Stimulated activated naive B cell treated with anti-CD40 and anti-IgM and Interleukin-4, amounts not matched to agents 10 μg/mL and 1 μg/mL and 100 μg/mL, for 72 hours (primary cell): ENCODE results near the gene RAB36.

Source experiments
- ATAC-seq, 2 donors: fragments of 150-1000 bp; cut with Tn5 transposase; replicated peaks; 2 replicates each; pipeline ENCODE4 v1.10.0; 2021; ENCODE audit warnings: moderate library complexity in 1 of 2
- DNase-seq: peaks from one replicate; pipeline ENCODE4 v3.0.0; 2021
- H3K27ac Mint-ChIP-seq: one replicate; pipeline ENCODE4 v1.8.0; 2022; ENCODE audit warnings: mild to moderate bottlenecking, mixed read lengths
- H3K27me3 Mint-ChIP-seq, 2 donors: one replicate each; pipeline ENCODE4 v1.8.0; 2022; ENCODE audit warnings: mixed read lengths in 2 of 2
- H3K36me3 Mint-ChIP-seq, 2 donors: one replicate each; pipeline ENCODE4 v1.8.0; 2022; ENCODE audit warnings: mixed read lengths in 2 of 2, mild to moderate bottlenecking in 1 of 2
- H3K4me1 Mint-ChIP-seq, 2 donors: one replicate each; pipeline ENCODE4 v1.8.0; 2022; ENCODE audit warnings: mixed read lengths in 2 of 2, mild to moderate bottlenecking in 1 of 2
- H3K4me3 Mint-ChIP-seq, 2 donors: one replicate each; pipeline ENCODE4 v1.8.0; 2022; ENCODE audit warnings: mild to moderate bottlenecking in 2 of 2, mixed read lengths in 2 of 2, moderate library complexity in 1 of 2
- H3K9me3 Mint-ChIP-seq, 2 donors: one replicate each; pipeline ENCODE4 v1.8.0; 2022; ENCODE audit warnings: mixed read lengths in 2 of 2, mild to moderate bottlenecking in 1 of 2

Gene RAB36

DNA sequence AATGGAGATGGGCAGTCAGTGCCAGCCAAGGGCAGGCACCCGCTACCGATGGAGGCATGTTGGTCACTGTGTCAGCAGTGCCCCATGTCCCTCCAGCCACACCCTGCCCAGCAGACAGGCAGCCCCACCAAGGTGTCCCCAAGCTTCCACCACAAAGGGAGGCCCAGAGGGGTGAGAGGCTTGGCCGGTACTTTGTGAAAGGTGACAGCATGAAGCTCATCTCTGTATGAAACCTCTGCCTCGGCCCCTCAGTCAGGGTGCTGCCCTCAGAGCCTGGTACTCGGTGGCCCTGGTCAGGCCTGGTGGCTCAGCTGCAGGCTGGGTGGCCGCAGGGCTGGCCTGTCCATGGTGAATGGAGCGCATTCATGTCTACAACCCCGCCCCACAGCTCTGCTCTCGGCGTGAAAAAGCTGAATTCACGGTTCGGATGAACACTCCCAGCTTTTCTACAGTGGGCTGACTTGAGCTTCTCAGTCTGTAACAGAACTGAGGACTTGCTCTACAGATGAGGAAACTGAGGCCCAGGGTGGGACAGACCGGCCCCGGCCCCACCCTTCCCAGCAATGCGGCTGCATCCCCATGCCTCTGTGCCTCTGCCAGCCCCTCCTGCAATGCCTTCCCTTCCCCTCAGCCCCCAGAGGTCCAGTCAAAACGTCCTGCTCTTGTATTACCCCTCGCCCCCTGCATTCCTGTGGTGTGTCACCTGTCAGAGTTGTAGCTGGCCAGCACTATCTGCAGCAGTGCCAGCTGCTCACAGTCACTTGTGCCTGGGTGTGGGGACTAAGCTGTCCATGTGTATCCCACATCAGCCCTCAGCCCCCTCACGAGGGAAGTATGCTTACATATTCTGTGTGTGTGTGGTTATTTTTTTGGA, 31.2 kb upstream of the RAB36 start:
- DNase-seq (no peak), ATAC-seq (no peak)
- Mint-ChIP-seq H3K27ac (no peak overlapping the region), H3K4me1 (peaks cover 13 to 17% of the 10 kb centered on the region in 2 donors), H3K27me3 (no peaks in the 10 kb centered on the region), H3K4me3 (no peak overlapping the region), H3K9me3 (no peaks in the 10 kb centered on the region), H3K36me3 (no peaks in the 10 kb centered on the region)

DNA sequence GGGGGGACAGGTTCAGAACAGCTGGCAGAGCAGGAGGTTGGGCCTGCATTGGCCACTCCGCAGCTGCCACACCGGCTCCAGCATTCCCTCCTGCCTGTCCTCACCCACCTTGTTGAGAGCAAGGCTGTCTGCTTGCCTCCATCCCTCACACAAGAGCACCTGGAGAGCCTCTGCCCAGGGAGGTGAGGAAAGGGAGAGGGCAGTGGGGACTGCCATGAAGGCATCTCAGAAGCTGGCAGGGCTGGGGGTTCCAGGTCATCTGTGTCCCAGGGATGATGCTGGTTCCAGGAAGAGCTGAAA, 30.6 kb upstream of the RAB36 start:
- H3K27ac Mint-ChIP-seq = no peak overlapping the region
- ATAC-seq = no peak
- H3K36me3 Mint-ChIP-seq = no peaks in the 10 kb centered on the region
- peaks cover 18 to 23% of the 10 kb centered on the region in 2 donors for H3K4me1 Mint-ChIP-seq
- no peak overlapping the region for H3K4me3 Mint-ChIP-seq
- no peaks in the 10 kb centered on the region for H3K27me3 Mint-ChIP-seq
- H3K9me3 Mint-ChIP-seq = no peaks in the 10 kb centered on the region
- DNase-seq = no peak

DNA sequence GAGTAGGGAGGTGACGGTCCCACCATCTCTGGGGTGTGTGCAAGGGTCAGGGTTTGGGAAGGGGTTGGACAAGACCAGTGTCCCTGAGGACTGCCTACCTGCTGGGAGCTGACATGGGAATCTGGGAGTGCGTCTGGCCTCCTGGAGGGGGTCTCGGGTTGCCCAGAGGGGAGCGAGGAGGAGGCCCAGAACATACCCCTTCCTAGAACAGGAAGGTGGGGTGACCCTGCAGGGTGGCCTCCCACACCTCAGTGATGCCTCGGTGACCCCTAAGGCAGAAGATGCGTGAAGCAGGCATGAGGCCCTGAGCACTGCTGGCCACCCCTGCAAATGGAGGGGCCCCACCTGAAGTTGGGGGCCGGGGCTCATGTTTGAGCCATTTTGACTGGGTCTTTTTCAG, 29.9 kb upstream of the RAB36 start:
- Mint-ChIP-seq H3K4me3 (no peak overlapping the region), H3K27ac (no peak overlapping the region), H3K4me1 (peaks cover 19 to 30% of the 10 kb centered on the region in 2 donors), H3K27me3 (no peaks in the 10 kb centered on the region), H3K36me3 (no peaks in the 10 kb centered on the region), H3K9me3 (no peaks in the 10 kb centered on the region)
- ATAC-seq (no peak), DNase-seq (no peak)

DNA sequence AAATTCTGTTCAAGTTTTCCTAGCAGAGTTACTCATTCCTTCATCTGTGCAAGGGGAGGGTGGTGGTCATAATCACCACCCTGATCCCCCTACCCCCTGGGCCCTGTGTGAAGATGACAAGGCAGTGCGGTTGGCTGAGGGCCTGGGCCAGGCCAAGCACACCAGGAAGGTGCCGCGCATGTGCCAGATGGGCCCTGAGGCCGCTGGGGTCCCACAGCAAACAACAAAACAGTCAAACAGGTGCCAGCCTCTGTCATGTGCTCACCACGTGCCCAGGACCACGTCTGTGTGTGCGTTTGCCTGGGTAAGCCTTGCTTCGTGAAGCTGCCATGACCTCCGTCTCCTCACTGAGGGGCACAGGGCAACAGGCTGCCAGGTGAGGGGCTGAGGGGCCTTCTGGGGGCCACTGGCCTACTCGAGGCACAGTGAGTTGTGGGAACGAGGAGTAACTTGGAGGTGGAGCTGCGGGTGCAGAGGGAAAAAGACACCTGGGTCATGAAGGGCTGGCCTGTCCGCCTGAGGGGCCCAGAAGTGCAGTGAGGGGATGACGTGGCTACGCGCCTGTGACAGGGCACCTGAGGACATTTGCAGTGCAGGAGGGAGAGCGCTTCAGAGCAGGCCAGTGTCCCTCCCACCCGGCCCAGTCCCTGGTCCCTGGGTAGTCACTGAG, 29.3 kb upstream of the RAB36 start:
- H3K4me3 Mint-ChIP-seq = no peak overlapping the region
- H3K27ac Mint-ChIP-seq = no peak overlapping the region
- peaks cover 0 to 3% of the 10 kb centered on the region in 2 donors for H3K36me3 Mint-ChIP-seq
- peaks cover 19 to 34% of the 10 kb centered on the region in 2 donors for H3K4me1 Mint-ChIP-seq
- no peaks in the 10 kb centered on the region for H3K9me3 Mint-ChIP-seq
- DNase-seq (no peak), ATAC-seq (no peak)
- no peaks in the 10 kb centered on the region for H3K27me3 Mint-ChIP-seq

DNA sequence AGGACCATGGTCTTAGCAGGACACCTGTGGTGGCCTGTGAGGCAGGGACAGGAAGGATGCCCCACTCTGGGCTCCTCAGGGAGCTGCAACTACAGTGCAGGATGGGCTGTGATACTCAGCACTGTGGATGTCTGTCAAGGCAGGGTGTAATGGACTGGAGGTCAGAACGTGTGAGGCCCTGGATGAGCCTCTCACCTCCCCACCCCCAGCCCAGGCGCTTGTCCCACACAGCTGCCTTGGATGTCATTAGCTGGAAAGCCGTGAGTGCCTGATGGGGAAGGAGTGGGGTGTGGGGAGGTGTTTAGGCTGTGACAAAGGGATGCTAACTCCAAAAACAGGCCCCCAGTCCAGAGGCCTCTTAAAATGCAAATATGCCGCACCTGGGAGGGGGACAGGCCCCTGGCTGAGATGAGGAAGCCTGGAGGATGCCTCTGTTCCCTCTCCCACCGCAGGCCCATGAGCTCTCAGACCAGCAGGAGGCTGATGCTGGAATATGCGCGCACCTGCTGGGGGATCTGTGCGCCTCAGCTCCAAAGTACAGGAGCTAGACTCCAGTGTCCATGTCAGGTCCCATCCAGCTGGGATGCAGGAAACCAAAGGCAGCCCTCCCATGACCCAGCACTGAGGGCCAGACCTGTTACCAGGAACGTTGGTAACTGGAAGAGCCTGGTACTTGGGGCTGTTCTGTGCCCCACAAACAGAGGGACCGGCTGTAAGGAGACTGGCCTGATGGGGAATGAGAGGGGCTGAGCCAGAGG, 28.6 kb upstream of the RAB36 start:
- ATAC-seq = no peak
- no peak overlapping the region for H3K4me3 Mint-ChIP-seq
- peaks cover 19 to 34% of the 10 kb centered on the region in 2 donors for H3K4me1 Mint-ChIP-seq
- no peaks in the 10 kb centered on the region for H3K27me3 Mint-ChIP-seq
- DNase-seq = no peak
- H3K27ac Mint-ChIP-seq = no peak overlapping the region
- H3K9me3 Mint-ChIP-seq = no peaks in the 10 kb centered on the region
- H3K36me3 Mint-ChIP-seq = peaks cover 0 to 3% of the 10 kb centered on the region in 2 donors

DNA sequence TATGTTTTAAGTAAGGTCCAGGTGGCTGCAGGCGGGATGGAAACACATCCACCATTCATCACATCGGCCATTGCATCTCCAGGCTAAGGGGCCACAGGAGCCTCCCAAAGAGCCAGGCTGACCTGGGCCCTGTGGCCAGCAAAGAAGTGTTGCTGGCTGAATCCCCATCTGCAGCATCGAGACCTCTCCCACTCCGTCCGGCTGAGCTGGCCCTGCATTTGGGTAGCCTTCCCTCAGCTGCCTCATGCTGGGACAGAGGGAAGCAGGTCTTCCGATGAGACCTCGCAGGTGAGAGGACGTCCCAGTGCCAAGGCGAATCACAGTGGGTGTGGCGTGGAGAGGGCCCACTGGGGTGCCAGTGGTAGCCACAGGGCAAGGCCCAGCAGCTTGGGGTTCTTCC, 28.0 kb upstream of the RAB36 start:
- H3K27ac Mint-ChIP-seq = no peak overlapping the region

DNA sequence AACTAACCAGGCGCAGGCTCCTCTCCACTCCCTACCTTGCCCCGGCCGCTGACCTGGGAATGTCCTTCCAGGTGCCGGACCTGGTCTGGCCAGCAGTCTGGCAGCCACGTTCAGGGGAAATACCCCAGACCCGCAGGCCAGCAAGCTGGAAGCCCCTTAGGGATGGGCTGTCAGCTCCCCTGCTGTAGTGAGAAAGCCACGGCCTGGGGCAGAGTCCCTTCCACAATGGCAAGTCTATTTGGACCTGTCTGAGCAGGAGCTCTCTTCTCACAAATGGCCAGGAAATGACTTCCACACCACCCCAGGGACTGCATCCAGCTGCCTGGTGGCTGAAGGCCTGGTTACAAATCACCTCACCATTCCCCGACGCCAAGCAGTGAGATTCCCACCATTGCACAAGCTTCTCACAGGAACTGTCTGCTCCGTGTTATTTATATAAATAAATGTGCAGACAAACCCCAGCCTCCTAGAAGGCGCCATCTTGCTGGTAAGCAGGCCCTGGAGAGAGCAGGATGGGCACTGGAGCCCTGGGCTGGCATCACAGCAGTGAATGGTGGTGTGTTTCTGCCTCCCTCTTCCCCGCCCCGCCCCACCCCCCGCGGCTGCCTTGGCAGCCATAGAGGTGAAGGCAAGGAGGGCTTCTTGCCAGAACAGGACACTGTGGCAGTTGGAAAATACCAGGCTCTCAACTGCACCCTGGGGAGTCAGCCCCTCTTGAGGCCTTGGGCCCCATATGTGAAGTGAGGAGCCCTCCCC, 27.2 kb upstream of the RAB36 start:
- no peaks in the 10 kb centered on the region for H3K9me3 Mint-ChIP-seq
- no peak overlapping the region for H3K27ac Mint-ChIP-seq
- no peak overlapping the region for H3K4me3 Mint-ChIP-seq
- ATAC-seq = no peak
- DNase-seq = no peak
- no peaks in the 10 kb centered on the region for H3K27me3 Mint-ChIP-seq
- peaks cover 15 to 23% of the 10 kb centered on the region in 2 donors for H3K4me1 Mint-ChIP-seq
- H3K36me3 Mint-ChIP-seq = peaks cover 0 to 3% of the 10 kb centered on the region in 2 donors

More for the DNA sequence above, 28.0 kb upstream of the RAB36 start:
- no peak overlapping the region for H3K4me3 Mint-ChIP-seq
- H3K4me1 Mint-ChIP-seq = peaks cover 18 to 29% of the 10 kb centered on the region in 2 donors
- DNase-seq (no peak), ATAC-seq (no peak)
- no peaks in the 10 kb centered on the region for H3K27me3 Mint-ChIP-seq
- peaks cover 0 to 3% of the 10 kb centered on the region in 2 donors for H3K36me3 Mint-ChIP-seq
- H3K9me3 Mint-ChIP-seq = no peaks in the 10 kb centered on the region

DNA sequence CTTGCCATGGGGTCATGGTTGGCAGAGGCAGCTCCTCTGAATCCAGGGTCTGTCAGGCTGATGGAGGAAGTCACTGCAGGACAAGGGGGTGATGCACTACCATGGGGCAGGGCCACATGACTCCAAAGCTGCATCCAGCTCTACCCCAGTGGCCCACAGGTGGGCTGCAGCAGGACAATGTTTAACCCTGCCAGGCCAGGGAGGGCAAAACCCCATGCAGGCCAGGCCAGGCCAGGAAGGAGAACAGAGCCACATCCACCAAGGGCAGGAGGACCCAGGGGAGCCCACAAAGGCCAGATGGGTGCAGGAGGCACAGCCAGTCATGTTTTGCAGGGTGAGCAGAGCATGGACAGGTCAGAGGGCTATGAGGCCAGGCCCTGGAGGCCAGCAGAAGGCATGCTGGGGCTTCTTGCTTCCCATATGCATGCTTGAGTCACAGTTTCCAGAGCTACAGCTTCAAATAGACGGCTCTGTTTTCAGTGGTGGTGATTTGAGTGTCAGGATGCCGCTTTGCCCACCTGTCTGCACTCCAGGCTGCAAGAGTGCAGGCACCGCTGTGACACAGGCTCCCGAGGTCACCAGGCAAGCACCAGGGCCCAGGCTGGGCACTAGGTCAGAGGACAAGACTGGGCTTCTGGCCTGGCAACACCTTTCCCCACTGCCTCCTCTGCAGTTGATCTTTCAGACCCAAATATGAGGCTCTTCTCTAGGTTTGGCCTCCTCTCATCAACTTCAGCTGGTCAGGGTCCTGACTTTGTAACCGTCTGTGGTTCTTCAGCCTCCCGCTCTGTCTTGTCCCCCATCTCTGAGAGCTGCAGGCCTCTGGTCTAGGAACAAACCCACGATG, 26.4 kb upstream of the RAB36 start:
- no peak overlapping the region for H3K4me3 Mint-ChIP-seq
- H3K27ac Mint-ChIP-seq = peak overlapping the region; percentile 83
- no peaks in the 10 kb centered on the region for H3K27me3 Mint-ChIP-seq
- H3K36me3 Mint-ChIP-seq = peaks cover 0 to 4% of the 10 kb centered on the region in 2 donors
- DNase-seq (no peak), ATAC-seq (no peak)
- no peaks in the 10 kb centered on the region for H3K9me3 Mint-ChIP-seq
- peaks cover 13 to 19% of the 10 kb centered on the region in 2 donors for H3K4me1 Mint-ChIP-seq

DNA sequence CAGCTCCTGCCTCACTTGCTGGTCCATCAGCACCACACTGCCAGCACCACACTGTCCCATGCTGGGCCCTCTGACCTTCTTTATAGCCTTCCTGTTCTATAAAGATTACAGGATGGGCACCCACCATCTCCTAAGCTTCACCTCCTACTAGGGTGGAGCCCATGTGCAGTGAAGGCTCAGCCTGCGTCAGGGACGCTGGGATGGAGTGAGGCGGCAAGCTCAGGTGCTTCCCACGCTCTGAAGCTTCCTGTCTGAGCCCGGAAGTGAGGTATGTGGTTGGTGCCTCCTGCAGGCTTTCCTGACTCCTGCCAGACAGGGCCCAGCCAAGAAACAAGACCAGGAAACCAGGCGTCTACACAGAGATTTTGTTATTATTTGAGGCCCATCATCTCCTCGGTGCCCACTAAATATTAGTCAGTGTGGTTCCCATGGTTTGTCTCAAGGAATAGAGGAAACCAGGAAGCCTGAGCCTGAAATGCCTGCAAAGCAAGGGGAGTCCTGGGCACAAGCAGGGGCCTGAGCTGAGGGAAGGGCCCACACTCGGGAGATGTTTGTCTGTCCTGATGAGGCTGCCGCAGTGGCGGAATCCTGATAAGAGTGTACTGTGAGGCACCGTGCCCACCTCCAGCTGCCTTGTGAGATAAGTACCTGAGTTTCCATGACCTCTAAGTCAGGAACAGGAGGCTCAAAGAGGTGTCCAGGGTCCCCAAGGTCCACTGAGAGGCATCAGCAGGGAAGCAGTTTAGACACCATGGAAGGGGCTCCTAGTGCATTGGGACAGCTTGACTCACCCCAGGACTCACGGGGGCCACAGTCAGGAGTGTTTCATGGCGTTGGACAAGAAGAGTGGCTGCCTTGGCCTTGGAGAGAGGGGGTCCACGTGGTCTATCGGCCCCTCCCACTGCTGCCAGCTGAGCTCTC, 25.5 kb upstream of the RAB36 start:
- DNase-seq (peak; percentile 15), ATAC-seq (peak; percentile 70 to 79)
- H3K27ac Mint-ChIP-seq = peak overlapping the region; percentile 83
- no peaks in the 10 kb centered on the region for H3K9me3 Mint-ChIP-seq
- no peak overlapping the region for H3K4me3 Mint-ChIP-seq
- no peaks in the 10 kb centered on the region for H3K27me3 Mint-ChIP-seq
- peaks cover 8 to 19% of the 10 kb centered on the region in 2 donors for H3K4me1 Mint-ChIP-seq
- H3K36me3 Mint-ChIP-seq = peaks cover 0 to 4% of the 10 kb centered on the region in 2 donors

DNA sequence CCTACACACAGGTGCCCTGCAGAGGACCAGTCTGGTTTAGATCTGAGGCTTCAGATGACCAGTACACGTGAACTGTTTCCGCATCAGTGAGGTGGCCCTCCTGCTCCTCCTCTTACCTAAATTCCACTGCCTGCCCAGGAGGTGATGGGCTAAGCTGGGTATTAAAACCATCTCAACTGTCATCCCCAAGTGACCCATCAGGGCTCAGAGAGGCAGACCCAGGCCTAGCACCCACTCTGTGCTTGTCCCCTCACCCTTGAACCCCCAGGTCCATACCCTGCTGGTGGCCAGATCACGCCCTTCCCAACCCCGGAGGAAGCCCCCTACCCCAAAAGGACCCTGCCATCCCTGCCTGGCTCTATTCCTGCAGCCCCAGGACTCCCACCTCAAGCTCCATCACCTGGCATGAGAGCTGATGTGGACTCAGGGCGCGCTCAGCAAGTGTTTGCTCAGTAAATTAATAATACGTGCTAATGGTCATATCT, 24.8 kb upstream of the RAB36 start:
- DNase-seq (no peak), ATAC-seq (no peak)
- Mint-ChIP-seq H3K4me1 (peaks cover 8 to 19% of the 10 kb centered on the region in 2 donors), H3K36me3 (peaks cover 0 to 4% of the 10 kb centered on the region in 2 donors), H3K27me3 (no peaks in the 10 kb centered on the region), H3K27ac (peak overlapping the region; percentile 14), H3K9me3 (no peaks in the 10 kb centered on the region), H3K4me3 (no peak overlapping the region)

DNA sequence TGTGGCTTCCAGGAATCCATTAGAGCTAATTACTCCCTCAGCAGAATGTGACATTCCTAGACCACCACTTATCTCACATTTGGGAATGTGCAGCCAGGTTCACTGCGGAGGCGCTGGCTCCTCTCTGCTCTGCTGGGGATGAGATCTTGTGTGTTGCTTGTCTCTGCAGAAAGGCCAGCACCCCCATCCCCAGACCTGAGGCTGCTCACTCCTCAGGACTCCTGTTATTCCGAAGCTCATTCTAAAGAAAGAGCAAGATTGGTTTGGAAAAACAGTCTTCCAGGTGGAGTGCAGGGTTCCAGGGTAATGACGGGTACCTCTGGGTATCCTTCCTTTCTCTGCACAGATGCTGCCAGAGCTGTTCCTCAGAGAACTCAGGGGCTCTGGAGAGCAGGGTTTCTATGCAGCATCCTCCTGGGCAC, 24.3 kb upstream of the RAB36 start:
- Mint-ChIP-seq H3K4me1 (peaks cover 8 to 19% of the 10 kb centered on the region in 2 donors), H3K9me3 (no peaks in the 10 kb centered on the region), H3K27me3 (no peaks in the 10 kb centered on the region), H3K27ac (peak overlapping the region; percentile 25), H3K4me3 (no peak overlapping the region), H3K36me3 (peaks cover 0 to 4% of the 10 kb centered on the region in 2 donors)
- ATAC-seq (peak in 1 of 2 donors; percentile 10), DNase-seq (no peak)

DNA sequence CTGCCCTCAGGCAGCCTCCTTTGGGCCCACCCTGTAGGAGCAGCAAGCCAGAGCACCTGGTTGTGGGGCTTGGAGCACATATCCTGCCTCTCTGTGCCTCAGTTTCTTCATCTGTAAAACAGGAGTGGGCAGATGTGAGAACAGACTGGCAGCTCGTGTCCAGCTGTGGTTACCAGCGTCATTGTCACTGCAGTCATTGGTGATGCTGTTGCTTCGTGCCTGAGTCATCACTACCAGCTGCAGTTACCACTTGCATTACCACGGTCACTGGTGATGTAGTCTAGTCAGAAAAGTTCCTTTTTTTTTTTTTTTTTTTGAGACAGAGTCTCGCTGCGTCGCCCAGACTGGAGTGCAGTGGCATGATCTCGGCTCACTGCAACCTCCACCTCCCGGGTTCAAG, 23.9 kb upstream of the RAB36 start:
- Mint-ChIP-seq H3K36me3 (peaks cover 0 to 4% of the 10 kb centered on the region in 2 donors), H3K4me1 (peaks cover 8 to 19% of the 10 kb centered on the region in 2 donors), H3K9me3 (no peaks in the 10 kb centered on the region), H3K27me3 (no peaks in the 10 kb centered on the region), H3K4me3 (no peak overlapping the region), H3K27ac (peak overlapping the region; percentile 25)
- DNase-seq = no peak
- peak; percentile 25 to 69 for ATAC-seq
